IPS-NIHi11 (cell line): ENCODE data around the gene AAMP.
"Not testable (repeated sequence)": the region's sequence is repeated elsewhere in the genome, so short reads cannot be mapped to it uniquely, and the experiment has no call there.

Source experiments
- DNase-seq: peaks from one replicate; pipeline ENCODE4 v3.0.0; 2012; ENCODE audit warnings: mixed read lengths, low spot score

The AAMP gene

GRCh38 chr2:218274586-218274985 lies 4.6 kb upstream of the AAMP start:
- DNase-seq: no peak

GRCh38 chr2:218273908-218274249 lies 3.9 kb upstream of the AAMP start:
- no peak for DNase-seq

GRCh38 chr2:218273214-218273907 lies 3.4 kb upstream of the AAMP start:
- not testable (repeated sequence) for DNase-seq

DNA sequence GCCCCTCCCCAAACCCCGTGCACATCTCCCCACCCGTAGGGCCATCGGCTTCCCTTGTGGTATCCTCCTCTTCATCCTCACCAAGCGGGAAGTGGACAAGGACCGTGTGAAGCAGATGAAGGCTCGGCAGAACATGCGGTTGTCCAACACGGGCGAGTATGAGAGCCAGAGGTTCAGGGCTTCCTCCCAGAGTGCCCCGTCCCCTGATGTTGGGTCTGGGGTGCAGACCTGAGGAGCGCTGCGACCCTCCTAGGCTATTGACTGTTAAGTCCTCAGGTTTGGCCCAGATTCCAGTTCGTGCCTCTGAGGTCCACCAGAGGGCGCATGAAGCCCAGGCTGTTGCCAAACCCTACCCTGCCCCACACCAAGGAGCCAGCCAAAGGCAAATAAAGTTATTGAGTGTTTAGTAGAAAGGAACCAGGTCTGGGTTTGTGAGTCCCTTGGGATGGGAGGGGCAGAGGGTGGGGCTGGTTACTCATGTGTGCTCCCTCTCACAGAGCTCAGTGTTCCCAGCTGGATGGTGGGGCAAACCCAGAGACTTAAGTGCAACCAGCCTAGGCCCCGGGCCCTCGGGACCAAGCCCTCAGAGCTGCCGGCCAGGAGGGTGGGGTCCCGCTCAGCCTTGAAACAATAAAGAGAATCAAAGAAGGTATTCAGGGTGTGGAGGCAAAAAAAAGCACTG lies 2.7 kb upstream of the AAMP start:
- DNase-seq: peak; percentile 81

GRCh38 chr2:218271865-218272530 lies 2.1 kb upstream of the AAMP start:
- DNase-seq: no peak

GRCh38 chr2:218271487-218271797 lies 1.5 kb upstream of the AAMP start:
- no peak for DNase-seq

DNA sequence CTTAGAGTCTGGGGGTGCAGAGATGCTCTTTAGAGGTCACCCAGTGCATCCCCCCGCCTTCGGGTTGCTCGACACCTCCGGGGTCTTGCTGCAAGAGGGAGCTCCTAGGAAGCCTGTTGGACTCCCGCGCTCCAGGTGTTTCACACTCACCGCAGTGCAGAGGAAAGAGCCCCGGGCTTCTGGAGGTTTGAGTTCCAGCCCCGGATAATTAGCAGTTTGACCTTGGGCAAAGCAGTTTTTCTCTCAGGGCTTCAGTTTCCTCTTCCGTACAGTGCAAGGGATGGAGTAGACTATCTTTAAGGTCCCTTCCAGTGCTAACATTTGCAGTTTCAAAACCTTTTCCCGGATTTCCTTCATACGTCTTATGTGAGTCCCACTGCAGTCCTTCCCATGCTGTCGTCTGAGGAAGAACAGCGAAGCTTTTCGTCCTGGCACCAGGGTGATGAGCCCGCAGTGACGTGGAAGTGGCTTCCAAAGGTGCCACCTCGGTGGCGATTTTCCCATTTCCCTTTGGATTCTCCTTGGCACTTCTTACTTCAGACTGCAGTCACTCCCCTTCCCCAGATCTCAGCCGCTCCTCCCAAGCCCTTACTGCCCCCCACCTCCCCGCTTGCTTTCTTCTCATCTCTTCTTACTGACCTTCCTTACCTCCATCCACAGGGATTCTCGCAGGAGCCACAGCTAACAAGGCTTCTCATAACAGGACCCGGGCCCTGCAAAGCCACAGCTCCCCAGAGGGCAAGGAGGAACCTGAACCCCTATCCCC lies 967 bp upstream of the AAMP start:
- DNase-seq: no peak

- DNase-seq: no peak
Observed at GRCh38 chr2:218267259-218267658, 2.7 kb downstream of the AAMP start.

GRCh38 chr2:218266316-218266979 lies 3.5 kb downstream of the AAMP start:
- no peak for DNase-seq

DNA sequence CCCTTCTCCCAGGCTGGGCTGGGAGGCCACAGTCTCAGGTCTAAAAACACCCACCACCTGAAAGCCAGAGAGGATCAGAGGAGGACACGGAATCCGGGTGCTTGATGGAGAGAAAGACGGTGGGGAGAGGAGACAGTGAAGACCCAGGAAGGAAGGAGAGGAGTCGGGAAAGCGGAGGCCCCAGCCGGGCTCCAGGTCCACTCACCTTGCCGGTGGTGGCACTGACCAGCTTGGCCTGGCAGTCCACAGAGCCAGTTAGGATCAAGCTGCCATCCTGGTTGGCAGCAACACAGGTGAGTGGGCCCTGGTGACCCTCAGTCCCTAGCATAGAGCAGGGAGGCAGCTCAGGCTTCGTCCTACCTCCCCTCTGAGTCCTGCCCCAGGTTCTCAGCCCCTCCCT lies 4.3 kb downstream of the AAMP start:
- no peak for DNase-seq

DNA sequence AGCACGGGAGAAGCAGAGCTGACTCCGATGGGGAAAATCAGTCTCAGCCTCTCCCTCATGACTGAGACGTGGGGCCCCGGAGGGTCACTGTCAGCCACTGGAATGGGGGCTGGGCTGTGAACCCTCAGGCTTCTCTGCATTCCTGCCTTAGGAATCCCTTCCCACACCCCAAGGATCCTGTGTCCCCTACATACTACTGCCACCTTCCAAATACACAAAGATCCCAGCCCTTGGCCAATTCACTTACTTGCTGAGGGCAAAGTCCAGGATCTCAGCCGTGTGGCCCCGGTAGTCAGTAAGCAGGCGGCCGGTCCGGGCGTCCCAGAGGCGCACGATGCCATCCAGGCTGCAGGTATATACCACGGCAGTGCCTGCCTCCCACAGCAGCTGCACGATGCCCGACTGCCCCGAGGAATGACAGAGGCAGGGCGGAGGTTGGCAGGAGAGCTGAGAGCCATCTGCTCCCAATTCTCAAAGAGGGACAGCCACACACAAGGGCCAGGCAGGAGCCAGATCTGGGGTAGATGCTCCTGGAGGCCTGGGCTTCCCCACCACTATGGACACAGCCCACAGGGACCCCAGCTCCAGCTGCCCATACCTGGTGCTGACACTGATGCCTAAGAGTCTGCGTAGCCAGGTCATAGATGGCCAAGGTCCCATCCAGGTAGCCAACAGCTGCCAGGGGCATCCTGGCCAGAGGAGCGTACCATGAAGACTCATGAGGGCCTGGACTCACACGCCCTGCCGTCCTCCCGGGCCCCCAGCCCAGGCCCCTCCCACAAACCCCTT lies 5.0 kb downstream of the AAMP start:
- DNase-seq: no peak

DNA sequence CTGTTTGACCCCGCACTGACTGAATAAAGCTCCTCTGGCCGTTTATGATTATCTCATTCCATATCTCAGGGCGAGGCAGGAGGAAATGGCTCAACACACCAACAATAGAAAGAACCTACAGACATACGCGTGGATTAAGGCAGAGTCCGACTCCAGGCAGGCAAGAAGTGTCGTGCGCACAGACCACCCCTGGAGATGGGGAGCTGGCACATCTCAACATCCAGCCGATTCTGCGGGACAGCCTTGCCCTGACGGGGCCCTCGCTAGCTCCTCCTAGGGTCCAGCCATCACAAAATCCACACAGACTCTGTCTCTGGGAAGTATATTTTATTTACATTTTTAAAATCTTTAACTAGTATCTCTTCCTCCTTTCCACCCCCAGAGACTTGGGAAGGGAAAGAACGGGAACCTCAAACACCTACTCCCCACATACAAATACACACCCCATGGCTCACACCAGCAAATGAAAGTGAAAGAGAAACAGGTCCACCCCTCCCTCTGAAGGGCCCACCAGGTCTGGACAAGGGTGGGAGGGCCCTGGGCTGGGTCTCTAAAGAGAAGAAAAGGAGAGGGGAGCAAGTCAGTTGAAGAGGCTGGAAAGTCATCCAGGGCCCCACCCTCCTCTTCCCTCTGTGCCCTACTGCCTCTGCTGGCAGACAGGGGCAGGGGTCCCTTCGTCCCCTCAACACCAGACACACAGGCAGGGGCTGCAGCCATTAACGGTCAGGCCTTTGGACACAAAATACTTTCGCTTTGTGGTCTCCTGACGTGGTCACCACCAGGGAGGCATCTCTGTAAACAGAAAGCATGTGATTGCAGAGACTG lies 5.9 kb downstream of the AAMP start:
- no peak for DNase-seq

- DNase-seq: no peak
Observed at GRCh38 chr2:218262631-218263586, 7.0 kb downstream of the AAMP start.

DNA sequence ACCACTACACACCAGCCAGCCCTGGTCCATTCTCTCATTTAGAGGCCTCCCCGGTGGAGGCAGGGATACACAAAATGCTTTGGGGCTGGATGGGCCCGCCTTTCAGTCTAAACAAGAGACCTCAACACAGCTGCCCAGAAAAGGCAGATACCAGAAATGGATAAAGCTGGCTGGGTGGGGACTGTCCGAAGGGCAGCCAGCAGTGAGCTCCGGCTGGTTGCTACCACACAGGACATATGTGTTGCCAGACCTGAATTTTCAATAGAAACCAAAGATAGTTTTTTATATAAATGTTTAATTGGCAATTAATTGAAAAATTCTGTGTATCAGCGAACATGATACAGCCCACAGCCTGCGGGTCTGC lies 7.7 kb downstream of the AAMP start:
- no peak for DNase-seq

- no peak for DNase-seq
Observed at GRCh38 chr2:218261423-218262236, 8.3 kb downstream of the AAMP start.

- peak; percentile 76 for DNase-seq
Observed at GRCh38 chr2:218260742-218261422, 9.1 kb downstream of the AAMP start, which contains the start of gene GPBAR1. GPBAR1 (plus strand) TSS chr2:218261015; CDS start chr2:218262725, 1,710 bp downstream.

DNA sequence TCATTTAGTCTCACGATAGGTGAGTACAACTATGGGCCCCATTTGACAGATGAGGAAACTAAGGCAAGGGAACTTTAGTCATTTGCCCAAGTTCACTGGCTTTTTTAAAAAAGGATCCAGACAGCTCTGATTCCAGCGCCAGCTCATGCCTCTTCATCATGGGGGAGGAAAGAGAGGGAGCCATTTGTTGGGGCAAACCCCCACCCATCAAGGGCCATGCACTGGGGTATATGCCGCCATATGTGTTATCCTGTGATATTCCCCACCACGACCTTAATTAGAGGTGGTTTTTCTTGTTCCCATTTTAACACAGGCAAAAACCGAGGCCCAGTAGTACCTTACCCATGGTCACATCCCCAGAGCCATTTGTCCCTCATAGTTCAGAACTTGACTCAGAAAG lies 9.8 kb downstream of the AAMP start:
- DNase-seq: no peak
